HG03432 (cell line): ENCODE results near the gene SAMD9L.
"Not testable (repeated sequence)": the region's sequence is repeated elsewhere in the genome, so short reads cannot be mapped to it uniquely, and the experiment has no call there.

Experiments used
- ATAC-seq: cut with Tn5 transposase; IDR thresholded peaks from one replicate; pipeline ENCODE4 v1.9.1; 2021; ENCODE audit warnings: mild to moderate bottlenecking, moderate library complexity; ENCODE audit not compliant: unreplicated experiment

SAMD9L gene

GRCh38 chr7:93146472-93147141 lies 1.6 kb downstream of the SAMD9L start:
- peak; percentile 41 for ATAC-seq

GRCh38 chr7:93146036-93146435 lies 2.1 kb downstream of the SAMD9L start:
- no peak for ATAC-seq

- no peak for ATAC-seq
These were observed 2.8 kb downstream of the SAMD9L start for GRCh38 chr7:93145354-93145753.

DNA sequence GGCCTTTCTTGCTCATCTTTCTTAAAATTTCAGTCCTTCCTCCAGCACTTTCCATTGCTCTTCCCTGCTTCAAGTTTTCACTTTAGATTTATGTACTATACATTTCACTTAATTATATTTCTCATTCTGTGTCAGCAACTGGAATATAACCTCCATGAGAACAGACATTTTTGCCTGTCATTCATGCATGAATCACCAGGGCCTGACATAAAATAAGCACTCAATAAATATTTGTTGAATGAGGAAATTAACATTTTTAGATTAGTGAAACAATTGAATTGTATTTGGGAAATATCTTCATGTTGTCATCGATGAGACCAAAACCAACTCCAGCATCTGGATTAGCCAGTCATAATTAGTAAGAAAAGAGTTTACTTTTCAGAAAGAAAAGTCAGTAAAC lies 6.1 kb downstream of the SAMD9L start:
- no peak for ATAC-seq

DNA sequence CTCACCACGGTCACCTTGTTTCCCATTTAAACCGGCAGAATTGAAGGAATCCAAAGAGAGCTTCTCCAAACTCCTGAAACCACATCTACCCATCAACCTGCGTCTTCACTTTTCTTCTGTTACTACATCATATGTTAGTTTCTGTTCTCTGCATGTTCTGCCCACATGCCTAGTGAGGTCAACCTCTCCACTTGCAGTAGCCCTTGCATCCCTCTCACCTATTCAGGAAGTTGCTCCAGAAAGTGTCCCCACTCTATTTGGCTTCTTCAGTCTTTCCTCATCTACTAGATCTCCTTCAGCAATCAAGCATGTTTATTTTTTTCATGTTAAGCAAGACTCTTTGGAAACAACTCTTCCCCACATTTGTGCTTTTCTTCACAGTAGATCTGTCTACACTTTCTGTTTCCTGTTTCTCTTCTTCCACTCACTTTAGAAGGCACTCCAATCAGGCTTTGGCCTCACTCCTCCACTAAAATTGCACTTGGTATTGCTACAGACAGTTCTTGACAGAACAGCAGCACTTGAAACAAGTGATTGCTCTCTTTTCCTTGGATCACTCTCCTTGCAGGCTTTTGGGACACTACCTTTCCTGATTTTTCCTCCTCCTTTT lies 7.5 kb downstream of the SAMD9L start:
- ATAC-seq, result no peak

GRCh38 chr7:93138576-93138975 lies 9.6 kb downstream of the SAMD9L start:
- no peak for ATAC-seq

- no peak for ATAC-seq
These were observed 15.2 kb downstream of the SAMD9L start for GRCh38 chr7:93133005-93133404.

GRCh38 chr7:93132216-93132615 lies 16.0 kb downstream of the SAMD9L start:
- no peak for ATAC-seq

DNA sequence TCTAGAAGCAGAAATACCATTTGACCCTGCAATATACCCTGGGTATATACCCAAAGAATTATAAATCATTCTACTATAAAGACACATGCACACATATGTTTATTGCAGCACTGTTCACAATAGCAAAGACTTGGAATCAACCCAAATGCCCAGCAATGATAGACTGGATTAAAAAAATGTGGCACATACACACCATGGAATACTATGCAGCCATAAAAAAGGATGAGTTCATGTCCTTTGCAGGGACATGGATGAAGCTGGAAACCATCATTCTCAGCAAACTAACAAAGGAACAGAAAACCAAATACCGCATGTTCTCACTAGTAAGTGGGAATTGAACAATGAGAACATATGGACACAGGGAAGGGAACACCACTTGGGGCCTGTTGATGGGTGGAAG lies 21.2 kb downstream of the SAMD9L start:
- ATAC-seq, result not testable (repeated sequence)

DNA sequence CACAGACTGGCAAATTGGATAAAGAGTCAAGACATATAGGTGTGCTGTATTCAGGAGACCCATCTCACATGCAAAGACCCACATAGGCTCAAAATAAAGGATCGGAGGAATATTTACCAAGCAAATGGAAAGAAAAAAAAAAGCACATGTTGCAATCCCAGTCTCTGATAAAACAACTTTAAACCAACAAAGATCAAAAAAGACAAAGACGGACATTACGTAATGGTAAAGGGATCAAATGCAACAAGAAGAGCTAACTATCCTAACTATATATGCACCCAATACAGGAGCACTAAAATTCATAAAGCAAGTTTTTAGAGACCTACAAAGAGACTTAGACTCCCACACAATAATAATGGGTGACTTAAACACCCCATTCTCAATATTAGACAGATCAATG lies 24.7 kb downstream of the SAMD9L start:
- ATAC-seq, result not testable (repeated sequence)

GRCh38 chr7:93120592-93121549 lies 27.3 kb downstream of the SAMD9L start:
- ATAC-seq, result no peak

DNA sequence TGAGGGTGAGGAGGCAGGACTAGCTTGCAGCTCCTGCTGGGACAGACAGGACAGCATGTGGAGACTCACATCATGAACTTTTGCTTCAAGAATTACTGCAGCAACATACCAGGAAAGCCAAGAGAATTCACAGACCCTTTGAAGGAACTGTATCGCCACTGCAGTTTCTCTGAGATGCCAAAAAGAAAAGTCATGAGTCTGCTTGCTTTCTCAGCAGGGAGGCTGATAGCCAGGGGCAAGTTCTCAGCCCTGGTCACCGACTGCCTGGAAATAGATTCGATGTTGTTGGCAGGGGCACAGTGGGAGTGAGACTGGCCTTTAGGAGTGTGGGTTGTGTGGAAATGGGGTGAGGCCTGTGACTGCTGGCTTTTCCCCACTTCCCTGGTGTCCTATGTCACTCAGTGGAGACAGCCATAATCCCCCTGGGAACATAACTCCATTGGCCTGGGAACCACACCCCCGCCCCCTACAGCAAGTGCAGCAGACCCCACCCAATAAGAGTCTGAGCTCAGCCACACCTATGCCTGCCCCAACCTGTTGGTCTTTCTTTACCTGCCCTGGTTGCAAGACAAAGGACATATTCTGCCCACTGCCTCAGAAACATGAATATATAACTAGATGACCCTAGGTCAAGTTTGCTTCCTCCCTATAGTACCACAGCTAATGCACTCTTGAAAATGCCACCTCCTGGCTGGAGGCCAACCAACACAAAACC lies 28.8 kb downstream of the SAMD9L start:
- no peak for ATAC-seq

DNA sequence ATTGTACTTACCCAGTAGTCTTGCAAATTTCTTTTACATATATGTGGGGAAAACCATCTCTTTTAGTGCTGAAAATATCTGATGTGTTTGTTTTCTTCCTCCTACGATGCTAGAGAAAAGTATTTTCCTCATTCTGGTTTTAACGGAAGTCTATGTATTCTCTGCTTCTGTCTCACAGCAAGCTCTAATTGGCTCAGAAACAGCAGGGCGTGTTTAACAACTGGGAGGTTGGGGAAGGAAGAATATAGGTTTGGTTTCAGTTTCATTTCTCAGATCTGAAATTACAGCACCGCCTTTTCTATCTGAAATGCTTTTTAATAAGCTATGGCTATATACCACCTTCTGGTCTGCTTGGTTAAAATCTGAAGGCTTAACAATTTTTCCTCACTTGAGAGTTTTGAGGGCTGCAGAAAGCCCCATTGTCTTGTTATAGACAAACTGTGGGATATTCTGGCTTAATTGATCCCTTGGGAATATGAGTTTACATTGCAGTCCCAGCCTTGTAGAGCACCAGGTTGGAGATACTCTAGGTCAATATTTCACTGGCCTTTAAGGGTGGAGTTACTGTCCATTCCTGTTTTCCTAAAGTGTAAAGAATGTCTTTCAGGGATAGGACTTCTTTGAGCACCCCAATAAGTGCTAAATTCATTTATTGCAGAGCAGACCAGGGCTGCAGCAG lies 30.2 kb downstream of the SAMD9L start, which contains the start of gene SAMD9:
Gene SAMD9, minus strand, starts transcription at position 128 of the 679 bp plus-strand sequence. CDS start 11,882 bp downstream, outside the sequence.
- peak; percentile 100 for ATAC-seq

DNA sequence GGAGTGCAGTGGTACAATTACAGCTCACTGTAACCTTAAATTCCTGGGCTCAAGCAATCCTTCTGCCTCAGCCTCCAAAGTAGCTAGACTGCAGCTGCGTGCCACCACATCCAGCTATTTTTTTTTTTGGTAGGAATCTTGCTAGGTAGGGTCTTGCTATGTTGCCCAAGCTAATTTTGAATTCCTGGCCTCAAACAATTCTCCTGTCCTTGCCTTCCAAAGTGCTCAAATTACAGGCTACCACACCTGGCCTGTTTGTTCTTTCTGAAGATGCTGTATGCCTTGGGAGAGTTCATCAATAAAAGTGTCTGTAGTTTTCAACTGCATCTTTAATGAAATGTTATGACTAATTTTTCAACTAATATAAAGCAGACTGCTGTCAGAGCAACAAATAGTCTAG lies 30.9 kb downstream of the SAMD9L start:
- ATAC-seq, result no peak

DNA sequence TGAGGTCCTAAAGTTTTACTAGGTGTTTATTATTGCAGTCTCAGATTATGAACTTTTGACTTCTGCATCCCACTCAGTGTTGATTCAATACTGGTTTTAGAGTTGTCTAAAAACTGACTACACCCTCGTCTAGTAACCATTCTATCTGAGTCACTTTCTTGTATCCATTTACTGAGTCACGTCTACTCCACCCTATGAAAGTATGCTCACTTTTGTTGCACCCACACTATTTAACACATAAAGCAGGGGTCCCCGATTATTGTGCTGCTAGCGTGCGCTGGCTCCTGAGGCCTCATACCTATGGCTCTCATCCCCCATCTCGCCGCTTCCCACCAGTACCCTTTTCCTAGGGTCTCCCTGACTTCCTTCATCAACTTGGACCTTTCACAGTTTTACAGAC lies 32.4 kb downstream of the SAMD9L start:
- ATAC-seq, result no peak

DNA sequence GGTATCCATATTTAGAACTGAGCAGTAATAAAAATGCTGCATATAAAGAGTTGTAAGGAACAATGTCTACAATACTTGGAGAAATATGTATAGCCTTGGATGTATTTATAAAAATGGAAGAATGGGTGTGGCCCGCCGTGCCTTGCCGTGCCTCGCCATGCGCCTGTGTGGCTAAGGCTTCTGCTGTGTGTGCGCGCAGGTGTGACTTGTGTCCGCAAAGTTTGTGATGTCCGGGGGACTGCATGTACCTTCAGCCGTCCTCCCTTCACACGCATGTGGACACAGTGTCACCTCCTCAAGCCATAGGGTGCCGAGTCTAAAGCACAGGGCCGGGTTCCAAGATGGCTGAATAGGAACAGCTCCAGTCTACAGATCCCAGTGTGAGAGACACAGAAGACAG lies 40.2 kb downstream of the SAMD9L start:
- no peak for ATAC-seq

DNA sequence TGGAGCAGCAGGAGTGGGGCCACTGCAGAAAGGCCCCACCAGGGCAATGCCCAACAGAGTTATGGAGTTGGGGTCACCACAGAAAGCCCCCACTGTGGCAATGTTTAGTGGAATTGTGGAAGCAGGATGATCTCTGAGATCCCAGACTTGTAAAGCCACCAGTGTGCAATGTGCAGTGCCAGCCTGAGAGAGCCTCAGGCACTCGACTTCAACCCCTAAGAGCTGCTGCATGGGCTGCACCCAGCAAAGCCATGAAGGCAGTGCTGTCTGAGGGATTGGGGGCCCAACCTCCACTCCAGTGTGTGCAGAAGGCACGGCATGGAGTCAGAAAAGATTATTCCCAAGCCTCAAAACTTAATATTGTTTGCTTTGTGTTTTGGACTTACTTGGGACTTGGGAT lies 50.8 kb downstream of the SAMD9L start:
- no peak for ATAC-seq

DNA sequence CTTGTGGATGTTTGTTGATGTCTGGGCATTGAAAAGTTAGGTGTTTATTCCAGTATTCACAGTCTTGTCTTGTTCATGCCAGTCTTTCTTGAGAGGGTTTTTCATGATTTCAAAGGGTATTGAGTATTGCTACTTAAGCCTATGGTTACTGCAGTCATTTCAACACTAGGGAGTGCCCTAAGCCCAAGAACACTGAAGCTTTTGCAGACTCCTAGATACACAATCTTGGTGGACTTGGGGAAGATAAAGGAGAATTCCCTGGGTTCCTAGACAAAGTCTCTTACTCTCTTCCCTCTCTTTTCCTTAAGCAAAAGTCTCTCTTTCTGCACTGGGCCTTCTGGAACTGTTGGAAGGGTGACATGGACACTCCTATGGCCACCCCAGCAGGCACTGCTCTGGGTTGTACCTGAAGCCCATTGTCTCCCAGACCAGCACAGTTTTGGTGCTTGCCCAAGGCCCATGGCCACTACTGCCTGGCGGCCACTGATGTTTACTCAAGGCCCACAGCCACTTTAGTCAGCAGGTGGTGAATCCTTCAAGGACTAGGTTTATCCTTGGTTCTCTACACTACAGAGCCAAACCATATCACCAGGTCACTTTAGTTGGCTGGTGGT lies 55.3 kb downstream of the SAMD9L start:
- ATAC-seq, result peak; percentile 72
